ENCODE measurements around the gene RNPS1.

Gene RNPS1

DNA sequence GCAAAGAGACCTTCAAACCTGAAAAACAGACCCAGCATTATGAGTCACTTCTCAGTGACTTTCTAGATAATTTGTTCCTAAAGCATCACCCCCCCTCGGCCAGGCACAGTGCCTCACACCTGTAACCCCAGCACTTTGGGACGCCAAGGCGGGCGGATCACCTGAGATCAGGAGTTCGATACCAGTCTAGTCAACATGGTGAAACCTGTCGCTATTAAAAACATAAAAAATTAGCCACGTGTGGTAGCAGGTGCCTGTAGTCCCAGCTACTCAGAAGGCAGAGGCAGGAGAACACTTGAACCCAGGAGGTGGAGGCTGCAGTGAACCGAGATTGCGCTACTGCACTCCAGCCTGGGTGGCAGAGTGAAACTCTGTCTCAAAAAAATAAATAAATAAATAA is 24.3 kb upstream of the RNPS1 start:
- Histone ChIP-seq H3K9me3 (ENCODE audit: control insufficient read depth, low read length) (no peaks in the 10 kb centered on the region), H3K4me3 (ENCODE audit: low read length) (no peak overlapping the region), H3K36me3 (ENCODE audit: control insufficient read depth, insufficient read depth, low read length, severe bottlenecking) (no peaks in the 10 kb centered on the region), H3K4me1 (ENCODE audit: control insufficient read depth, insufficient read depth, low read length) (no peaks in the 10 kb centered on the region), H3K9ac (ENCODE audit: low read length) (no peak overlapping the region), H3K27me3 (replicated peaks; ENCODE audit: control insufficient read depth, insufficient read depth, low read length) (peaks cover 14% of the 10 kb centered on the region)
- no peak for DNase-seq (ENCODE audit: low read depth)

- no peak overlapping the region for H3K4me3 ChIP-seq (ENCODE audit: low read length)
- H3K9me3 ChIP-seq (ENCODE audit: control insufficient read depth, low read length), result no peaks in the 10 kb centered on the region
- no peak overlapping the region for H3K9ac ChIP-seq (ENCODE audit: low read length)
- H3K27me3 ChIP-seq (replicated peaks; ENCODE audit: control insufficient read depth, insufficient read depth, low read length), result peaks cover 10% of the 10 kb centered on the region
- no peaks in the 10 kb centered on the region for H3K4me1 ChIP-seq (ENCODE audit: control insufficient read depth, insufficient read depth, low read length)
- H3K36me3 ChIP-seq (ENCODE audit: control insufficient read depth, insufficient read depth, low read length, severe bottlenecking), result no peaks in the 10 kb centered on the region
- DNase-seq (ENCODE audit: low read depth), result no peak
Observed at GRCh38 chr16:2289282-2289681, 21.4 kb upstream of the RNPS1 start.

GRCh38 chr16:2288726-2289125 is 20.8 kb upstream of the RNPS1 start:
- H3K4me1 ChIP-seq (ENCODE audit: control insufficient read depth, insufficient read depth, low read length), result no peaks in the 10 kb centered on the region
- no peaks in the 10 kb centered on the region for H3K9me3 ChIP-seq (ENCODE audit: control insufficient read depth, low read length)
- H3K9ac ChIP-seq (ENCODE audit: low read length), result no peak overlapping the region
- H3K36me3 ChIP-seq (ENCODE audit: control insufficient read depth, insufficient read depth, low read length, severe bottlenecking), result no peaks in the 10 kb centered on the region
- no peak overlapping the region for H3K4me3 ChIP-seq (ENCODE audit: low read length)
- peaks cover 12% of the 10 kb centered on the region for H3K27me3 ChIP-seq (replicated peaks; ENCODE audit: control insufficient read depth, insufficient read depth, low read length)
- no peak for DNase-seq (ENCODE audit: low read depth)

DNA sequence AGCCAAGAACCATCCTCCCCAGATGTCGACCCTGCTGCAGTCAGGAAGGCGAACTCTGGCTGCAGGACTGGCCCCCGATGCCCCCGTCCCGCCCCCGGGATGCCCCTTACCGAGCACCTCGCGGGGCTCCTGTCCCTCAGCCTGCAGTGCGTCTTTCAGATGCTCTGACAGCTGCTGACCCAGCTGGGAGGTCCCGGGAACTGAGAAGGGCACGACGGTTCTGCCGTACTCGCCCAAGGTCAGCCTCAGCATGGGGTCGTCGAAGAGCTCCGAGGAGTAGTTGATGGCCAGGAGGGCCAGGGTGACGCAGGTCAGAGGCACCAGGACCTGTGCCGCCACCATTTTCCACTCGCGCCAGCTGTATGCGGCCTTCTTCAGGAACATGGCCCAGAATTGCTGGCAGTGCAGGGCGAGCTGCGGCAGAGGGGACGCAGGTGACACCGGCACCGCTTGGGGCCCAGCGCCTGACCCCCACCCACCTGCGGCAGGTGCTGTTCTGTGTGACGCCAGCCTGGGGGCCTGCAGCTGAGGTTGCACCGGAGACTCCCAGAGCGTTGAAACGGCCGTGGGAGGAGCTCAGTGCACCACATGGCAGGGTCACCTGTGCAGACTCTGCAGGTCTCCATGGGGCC is 20.1 kb upstream of the RNPS1 start:
- Histone ChIP-seq H3K4me3 (ENCODE audit: low read length) (no peak overlapping the region), H3K9me3 (ENCODE audit: control insufficient read depth, low read length) (no peaks in the 10 kb centered on the region), H3K9ac (ENCODE audit: low read length) (no peak overlapping the region), H3K4me1 (ENCODE audit: control insufficient read depth, insufficient read depth, low read length) (no peaks in the 10 kb centered on the region), H3K36me3 (ENCODE audit: control insufficient read depth, insufficient read depth, low read length, severe bottlenecking) (no peaks in the 10 kb centered on the region), H3K27me3 (replicated peaks; ENCODE audit: control insufficient read depth, insufficient read depth, low read length) (peaks cover 15% of the 10 kb centered on the region)
- no peak for DNase-seq (ENCODE audit: low read depth)

DNA sequence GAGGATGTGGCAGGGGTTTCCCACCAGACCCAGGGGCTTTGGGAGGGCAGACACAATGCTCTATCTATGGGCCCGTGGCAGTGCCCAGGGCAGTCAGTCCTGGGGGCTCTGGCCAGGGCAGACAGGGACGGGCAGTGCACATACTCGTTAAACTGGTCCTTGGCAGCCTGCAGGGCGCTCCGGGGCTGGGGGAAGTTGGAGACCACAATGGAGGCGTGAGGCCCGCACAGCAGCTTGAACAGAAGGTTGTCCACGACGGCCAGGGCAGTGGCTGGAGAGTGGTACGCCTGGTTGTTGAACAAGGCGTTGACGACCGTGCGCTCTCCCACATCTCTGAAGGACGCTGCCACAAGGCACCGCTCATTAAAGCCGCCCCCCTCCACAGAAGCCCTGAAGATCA is 18.6 kb upstream of the RNPS1 start:
- H3K27me3 ChIP-seq (replicated peaks; ENCODE audit: control insufficient read depth, insufficient read depth, low read length), result peaks cover 26% of the 10 kb centered on the region
- H3K4me1 ChIP-seq (ENCODE audit: control insufficient read depth, insufficient read depth, low read length), result no peaks in the 10 kb centered on the region
- no peak overlapping the region for H3K4me3 ChIP-seq (ENCODE audit: low read length)
- no peaks in the 10 kb centered on the region for H3K36me3 ChIP-seq (ENCODE audit: control insufficient read depth, insufficient read depth, low read length, severe bottlenecking)
- no peak overlapping the region for H3K9ac ChIP-seq (ENCODE audit: low read length)
- DNase-seq (ENCODE audit: low read depth), result no peak
- H3K9me3 ChIP-seq (ENCODE audit: control insufficient read depth, low read length), result no peaks in the 10 kb centered on the region

- Histone ChIP-seq H3K36me3 (ENCODE audit: control insufficient read depth, insufficient read depth, low read length, severe bottlenecking) (no peaks in the 10 kb centered on the region), H3K4me1 (ENCODE audit: control insufficient read depth, insufficient read depth, low read length) (no peaks in the 10 kb centered on the region)
- no peak for DNase-seq (ENCODE audit: low read depth)
Observed at GRCh38 chr16:2285731-2286191, 17.8 kb upstream of the RNPS1 start.

GRCh38 chr16:2284797-2285576 is 17.1 kb upstream of the RNPS1 start:
- no peak for DNase-seq (ENCODE audit: low read depth)
- peaks cover 41% of the 10 kb centered on the region for H3K27me3 ChIP-seq (replicated peaks; ENCODE audit: control insufficient read depth, insufficient read depth, low read length)
- H3K9ac ChIP-seq (ENCODE audit: low read length), result no peak overlapping the region
- H3K36me3 ChIP-seq (ENCODE audit: control insufficient read depth, insufficient read depth, low read length, severe bottlenecking), result no peaks in the 10 kb centered on the region
- H3K4me1 ChIP-seq (ENCODE audit: control insufficient read depth, insufficient read depth, low read length), result no peaks in the 10 kb centered on the region
- no peak overlapping the region for H3K4me3 ChIP-seq (ENCODE audit: low read length)
- H3K9me3 ChIP-seq (ENCODE audit: control insufficient read depth, low read length), result no peaks in the 10 kb centered on the region

More at GRCh38 chr16:2285731-2286191, 17.8 kb upstream of the RNPS1 start:
- no peak overlapping the region for H3K9ac ChIP-seq (ENCODE audit: low read length)
- no peak overlapping the region for H3K4me3 ChIP-seq (ENCODE audit: low read length)
- H3K9me3 ChIP-seq (ENCODE audit: control insufficient read depth, low read length), result no peaks in the 10 kb centered on the region
- peaks cover 34% of the 10 kb centered on the region for H3K27me3 ChIP-seq (replicated peaks; ENCODE audit: control insufficient read depth, insufficient read depth, low read length)

DNA sequence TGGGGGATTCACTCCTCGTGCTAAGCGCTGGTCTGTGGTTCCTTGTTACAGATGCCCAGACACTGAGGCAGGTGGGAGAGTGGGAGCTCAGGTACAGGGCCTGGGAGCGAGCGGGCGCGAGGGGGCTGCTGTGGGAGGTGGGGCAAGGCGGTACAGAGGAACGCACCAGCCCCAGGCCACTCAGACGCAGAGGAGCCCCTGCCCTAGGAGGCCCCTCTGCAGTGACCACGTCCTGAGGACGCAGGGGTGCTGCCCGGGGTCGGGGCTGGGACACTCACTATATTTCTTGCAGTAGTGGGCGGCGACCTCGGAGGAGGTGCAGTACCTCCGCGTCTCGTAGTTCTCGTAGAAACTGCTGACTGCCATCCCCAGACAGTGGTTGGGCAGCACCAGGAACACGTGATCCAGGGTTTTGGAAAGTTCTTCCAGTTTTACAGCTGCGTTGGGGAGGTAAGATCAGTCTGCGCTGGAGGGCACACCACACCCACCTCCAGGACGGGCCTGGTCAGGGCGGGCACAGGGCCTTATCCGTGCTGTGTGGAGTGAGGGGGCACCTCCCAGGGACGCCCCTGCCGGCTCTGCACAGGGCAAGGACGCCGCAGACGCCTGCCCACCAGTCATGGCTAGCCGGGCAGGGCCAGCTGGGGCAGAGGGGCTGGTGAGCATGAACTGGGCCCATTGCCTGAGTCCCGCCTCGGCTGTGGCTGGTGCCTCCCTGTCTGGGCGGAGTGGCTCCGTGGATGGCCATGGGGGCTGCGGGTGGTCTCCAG is 16.3 kb upstream of the RNPS1 start:
- no peak for DNase-seq (ENCODE audit: low read depth)
- peaks cover 47% of the 10 kb centered on the region for H3K27me3 ChIP-seq (replicated peaks; ENCODE audit: control insufficient read depth, insufficient read depth, low read length)

GRCh38 chr16:2282866-2283555 is 15.1 kb upstream of the RNPS1 start:
- no peaks in the 10 kb centered on the region for H3K36me3 ChIP-seq (ENCODE audit: control insufficient read depth, insufficient read depth, low read length, severe bottlenecking)
- H3K4me3 ChIP-seq (ENCODE audit: low read length), result no peak overlapping the region
- no peak overlapping the region for H3K9ac ChIP-seq (ENCODE audit: low read length)
- H3K27me3 ChIP-seq (replicated peaks; ENCODE audit: control insufficient read depth, insufficient read depth, low read length), result peaks cover 57% of the 10 kb centered on the region
- no peak for DNase-seq (ENCODE audit: low read depth)
- no peaks in the 10 kb centered on the region for H3K4me1 ChIP-seq (ENCODE audit: control insufficient read depth, insufficient read depth, low read length)
- H3K9me3 ChIP-seq (ENCODE audit: control insufficient read depth, low read length), result no peaks in the 10 kb centered on the region

More for the DNA sequence above, 16.3 kb upstream of the RNPS1 start:
- Histone ChIP-seq H3K36me3 (ENCODE audit: control insufficient read depth, insufficient read depth, low read length, severe bottlenecking) (no peaks in the 10 kb centered on the region), H3K9ac (ENCODE audit: low read length) (no peak overlapping the region), H3K9me3 (ENCODE audit: control insufficient read depth, low read length) (no peaks in the 10 kb centered on the region), H3K4me3 (ENCODE audit: low read length) (no peak overlapping the region), H3K4me1 (ENCODE audit: control insufficient read depth, insufficient read depth, low read length) (no peaks in the 10 kb centered on the region)

DNA sequence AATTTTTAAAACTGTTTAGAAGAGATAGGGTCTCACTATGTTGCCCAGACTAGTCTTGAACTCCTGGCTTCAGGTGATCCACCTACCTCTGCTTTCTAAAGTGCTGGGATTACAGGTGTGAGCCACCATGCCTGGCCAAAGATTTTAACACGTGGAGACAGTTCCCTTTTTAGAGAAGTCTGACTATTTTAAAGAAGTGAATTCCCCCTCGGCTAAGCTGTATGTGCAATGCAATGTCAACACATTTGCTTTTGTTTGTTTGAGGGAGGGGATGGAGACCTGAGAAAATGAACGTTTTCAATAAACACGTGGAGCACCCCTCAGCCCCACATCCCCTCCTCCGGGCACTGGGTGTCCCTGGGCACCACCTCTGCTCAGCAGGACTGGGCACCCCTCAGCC is 14.3 kb upstream of the RNPS1 start:
- Histone ChIP-seq H3K9me3 (ENCODE audit: control insufficient read depth, low read length) (no peaks in the 10 kb centered on the region), H3K4me1 (ENCODE audit: control insufficient read depth, insufficient read depth, low read length) (no peaks in the 10 kb centered on the region), H3K27me3 (replicated peaks; ENCODE audit: control insufficient read depth, insufficient read depth, low read length) (peaks cover 61% of the 10 kb centered on the region), H3K9ac (ENCODE audit: low read length) (no peak overlapping the region), H3K36me3 (ENCODE audit: control insufficient read depth, insufficient read depth, low read length, severe bottlenecking) (no peaks in the 10 kb centered on the region), H3K4me3 (ENCODE audit: low read length) (no peak overlapping the region)
- DNase-seq (ENCODE audit: low read depth), result no peak
